H9 (cell line): ENCODE results near the gene RAP1GAP2. TPM values are rescaled to one million over a fixed set of nuclear protein-coding genes. Genes with fewer than 3 reads are reported as not detected.

ENCODE experiments used
- DNase-seq: peaks from one replicate; pipeline ENCODE4 v3.0.0-alpha.2; 2017
- H2AFZ ChIP-seq: one replicate; pipeline ENCODE4 v1.6.1; 2013; ENCODE audit warnings: mild to moderate bottlenecking, low read length, control low read depth, moderate library complexity
- H2AK5ac ChIP-seq: 2 replicates; pipeline ENCODE4 v1.6.1; 2013; ENCODE audit warnings: low read length, control low read depth, mixed read lengths; ENCODE audit not compliant: insufficient read length
- H2BK120ac ChIP-seq: one replicate; pipeline ENCODE4 v1.6.1; 2013; ENCODE audit warnings: low read depth, mild to moderate bottlenecking, low read length, control low read depth, inconsistent platforms; ENCODE audit not compliant: poor library complexity, severe bottlenecking
- H2BK12ac ChIP-seq: 2 replicates; pipeline ENCODE4 v1.6.1; 2013; ENCODE audit warnings: low read length, control low read depth, mixed read lengths, low read depth; ENCODE audit not compliant: insufficient read length
- H2BK15ac ChIP-seq: 2 replicates; pipeline ENCODE4 v1.6.1; 2013; ENCODE audit warnings: low read depth, low read length, control low read depth
- H2BK20ac ChIP-seq: one replicate; pipeline ENCODE4 v1.6.1; 2013; ENCODE audit warnings: low read depth, mild to moderate bottlenecking, low read length, control low read depth, inconsistent platforms; ENCODE audit not compliant: poor library complexity, severe bottlenecking
- H2BK5ac ChIP-seq: 2 replicates; pipeline ENCODE4 v1.6.1; 2013; ENCODE audit warnings: low read length, control low read depth, mixed read lengths; ENCODE audit not compliant: insufficient read length
- H3K14ac ChIP-seq: 2 replicates; pipeline ENCODE4 v1.6.1; 2013; ENCODE audit warnings: low read length, control low read depth; ENCODE audit not compliant: insufficient read depth
- H3K18ac ChIP-seq: 2 replicates; pipeline ENCODE4 v1.6.1; 2013; ENCODE audit warnings: low read depth, mild to moderate bottlenecking, mixed read lengths, low read length, control low read depth; ENCODE audit not compliant: insufficient read length
- H3K23ac ChIP-seq: 2 replicates; pipeline ENCODE4 v1.6.1; 2013; ENCODE audit warnings: low read length, control low read depth, mixed read lengths, low read depth; ENCODE audit not compliant: insufficient read length
- H3K23me2 ChIP-seq: 2 replicates; pipeline ENCODE4 v1.6.1; 2013; ENCODE audit warnings: low read depth, mild to moderate bottlenecking, mixed read lengths, low read length, control low read depth; ENCODE audit not compliant: insufficient read length, poor library complexity, severe bottlenecking
- H3K27ac ChIP-seq: 2 replicates; pipeline ENCODE4 v1.5.1; 2013; ENCODE audit warnings: low read length, control low read depth, mixed read lengths, low read depth; ENCODE audit not compliant: insufficient read length
- H3K27me3 ChIP-seq: 2 replicates; pipeline ENCODE4 v1.6.1; 2013; ENCODE audit warnings: low read length, control low read depth, inconsistent platforms; ENCODE audit not compliant: insufficient read depth
- H3K4ac ChIP-seq: 2 replicates; pipeline ENCODE4 v1.6.1; 2013; ENCODE audit warnings: low read depth, mild to moderate bottlenecking, control low read depth, inconsistent platforms, low read length, moderate library complexity
- H3K4me1 ChIP-seq: 2 replicates; pipeline ENCODE4 v1.6.1; 2013; ENCODE audit warnings: low read length, control low read depth, inconsistent platforms; ENCODE audit not compliant: insufficient read depth
- H3K4me2 ChIP-seq: 2 replicates; pipeline ENCODE4 v1.6.1; 2013; ENCODE audit warnings: low read length, control low read depth, mixed read lengths; ENCODE audit not compliant: insufficient read length, insufficient read depth
- H3K56ac ChIP-seq: 2 replicates; pipeline ENCODE4 v1.6.1; 2013; ENCODE audit warnings: low read depth, mild to moderate bottlenecking, mixed read lengths, low read length, control low read depth; ENCODE audit not compliant: insufficient read length
- H3K79me1 ChIP-seq: 2 replicates; pipeline ENCODE4 v1.6.1; 2013; ENCODE audit warnings: low read depth, mild to moderate bottlenecking, moderate library complexity, low read length, control low read depth, inconsistent platforms; ENCODE audit not compliant: insufficient read depth, poor library complexity, severe bottlenecking
- H3K79me2 ChIP-seq: 2 replicates; pipeline ENCODE4 v1.6.1; 2013; ENCODE audit warnings: low read length, control low read depth, inconsistent platforms; ENCODE audit not compliant: insufficient read depth
- H3K9ac ChIP-seq: 2 replicates; pipeline ENCODE4 v1.6.1; 2013; ENCODE audit warnings: low read length, control low read depth, mixed read lengths; ENCODE audit not compliant: insufficient read length; ENCODE audit errors: extremely low read depth
- H3K9me3 ChIP-seq: one replicate; pipeline ENCODE4 v1.6.1; 2013; ENCODE audit warnings: low read depth, low read length, inconsistent platforms; ENCODE audit not compliant: control insufficient read depth
- H3T11ph ChIP-seq: one replicate; pipeline ENCODE4 v1.6.1; 2013; ENCODE audit warnings: mild to moderate bottlenecking, low read length, control low read depth, inconsistent platforms
- H4K20me1 ChIP-seq: one replicate; pipeline ENCODE4 v1.6.1; 2013; ENCODE audit not compliant: control insufficient read depth, insufficient read length, insufficient read depth
- H4K5ac ChIP-seq: 2 replicates; pipeline ENCODE4 v1.6.1; 2013; ENCODE audit warnings: low read depth, mild to moderate bottlenecking, mixed read lengths, low read length, control low read depth; ENCODE audit not compliant: insufficient read length
- H4K8ac ChIP-seq: replicated peaks from 2 replicates; pipeline ENCODE4 v1.6.1; 2013; ENCODE audit warnings: low read length, control low read depth, mixed read lengths, low read depth; ENCODE audit not compliant: insufficient read length
- H4K91ac ChIP-seq: 2 replicates; pipeline ENCODE4 v1.6.1; 2013; ENCODE audit warnings: low read depth, mild to moderate bottlenecking, moderate library complexity, mixed read lengths, low read length, control low read depth; ENCODE audit not compliant: insufficient read length
- H3K27ac Mint-ChIP-seq, 3 experiments: 2 replicates in 2 of 3; 3 replicates in 1 of 3; pipeline ENCODE4 v1.8.0; 2020 to 2021; ENCODE audit warnings: mixed read lengths in 3 of 3, mild to moderate bottlenecking in 1 of 3, moderate library complexity in 1 of 3
- H3K27me3 Mint-ChIP-seq: 2 replicates; pipeline ENCODE4 v1.8.0; 2021; ENCODE audit warnings: low read depth, mild to moderate bottlenecking, moderate library complexity, mixed read lengths
- H3K36me3 Mint-ChIP-seq, 3 experiments: 2 replicates in 2 of 3; 3 replicates in 1 of 3; pipeline ENCODE4 v1.8.0; 2020 to 2021; ENCODE audit warnings: low read depth in 3 of 3, mixed read lengths in 3 of 3; ENCODE audit not compliant: insufficient read depth in 1 of 3
- H3K4me1 Mint-ChIP-seq, 2 experiments: 2 replicates each; pipeline ENCODE4 v1.8.0; 2020; ENCODE audit warnings: mixed read lengths in 2 of 2
- H3K4me3 Mint-ChIP-seq, 2 experiments: 2 replicates in 1 of 2; 3 replicates in 1 of 2; pipeline ENCODE4 v1.8.0; 2020 to 2021; ENCODE audit warnings: mild to moderate bottlenecking in 2 of 2, mixed read lengths in 2 of 2, moderate library complexity in 1 of 2
- H3K9me3 Mint-ChIP-seq, 2 experiments: 2 replicates in 1 of 2; 3 replicates in 1 of 2; pipeline ENCODE4 v1.8.0; 2020; ENCODE audit warnings: mild to moderate bottlenecking in 2 of 2, mixed read lengths in 2 of 2, moderate library complexity in 1 of 2
- CTCF ChIP-seq: fragments of 200-600 bp; sonication (generic); conservative IDR thresholded peaks from 3 replicates; pipeline ENCODE4 v1.8.0; 2021; ENCODE audit warnings: antibody characterized with exemption, mild to moderate bottlenecking
- WGBS: extraction: QIAGEN DNeasy Blood & Tissue Kit; methylation state at CpG from one replicate; pipeline ENCODE4 v1.1.7; 2013; ENCODE audit warnings: missing lambda C conversion rate, low lambda C conversion rate, mixed read lengths; ENCODE audit not compliant: insufficient read length; ENCODE audit errors: extremely low coverage; 5-methylcytosine and 5-hydroxymethylcytosine counted together
- total RNA-seq: library from RNA; stranded (reverse); gene quantifications from 2 replicates; pipeline ENCODE4 v1.2.1, GENCODE V29; 2021

RAP1GAP2 gene
- total RNA-seq, 1 experiment from 2014 or later = 33.8 TPM

- H3K27ac ChIP-seq = no peak overlapping the region
Measured at GRCh38 chr17:2963332-2964027, 167.2 kb downstream of the RAP1GAP2 start.

More at GRCh38 chr17:2963332-2964027, 167.2 kb downstream of the RAP1GAP2 start:
- Histone ChIP-seq H3K14ac (peak overlapping the region; percentile 69; the same call in 1 of the 2 replicates), H3K56ac (no peak overlapping the region), H3K4me1 (no peaks in the 10 kb centered on the region), H3K18ac (peak overlapping the region; percentile 58), H4K20me1 (no peaks in the 10 kb centered on the region), H3K23ac (no peak overlapping the region), H3K9ac (no peak overlapping the region), H2BK120ac (no peak overlapping the region), H2BK5ac (no peak overlapping the region), H3K79me1 (no peaks in the 10 kb centered on the region), H3K79me2 (no peaks in the 10 kb centered on the region), H3K4me2 (no peak overlapping the region), H3K27me3 (no peaks in the 10 kb centered on the region), H4K8ac (no peak overlapping the region), H2AFZ (no peak overlapping the region), H2BK15ac (0 out of 2 replicates have a peak overlapping the region, but pooled peaks have one; percentile 10), H4K5ac (no peak overlapping the region), H4K91ac (no peak overlapping the region), H2BK20ac (no peak overlapping the region), H3K9me3 (no peaks in the 10 kb centered on the region), H2BK12ac (no peak overlapping the region), H3T11ph (no peak overlapping the region), H3K4ac (no peak overlapping the region), H2AK5ac (no peak overlapping the region), H3K23me2 (no peaks in the 10 kb centered on the region)
- no peaks in the 10 kb centered on the region; a peak in 1 of 5 replicates for H3K9me3 Mint-ChIP-seq
- DNase-seq = peak; percentile 24
- TF ChIP-seq CTCF = no peak
- no peaks in the 10 kb centered on the region for H3K27me3 Mint-ChIP-seq
- peaks cover 0 to 26% (median 7%) of the 10 kb centered on the region in 3 experiments; a peak in 4 of 7 replicates for H3K36me3 Mint-ChIP-seq
- H3K4me1 Mint-ChIP-seq = peaks cover 18 to 31% of the 10 kb centered on the region in 2 experiments
- H3K4me3 Mint-ChIP-seq = no peak overlapping the region
- H3K27ac Mint-ChIP-seq = peak overlapping the region in 2 of 3 experiments; percentile 28 to 83; a peak in 1 of 7 replicates
- WGBS = no CpG with 5 or more reads among the region's 21 CpGs
